ENCODE measurements around the gene PRDX1.
A peak's percentile ranks its signal among the peaks of the same experiment; 100 is the strongest.
"Not testable (repeated sequence)": the region's sequence is repeated elsewhere in the genome, so short reads cannot be mapped to it uniquely, and the experiment has no call there.

PRDX1 gene

DNA sequence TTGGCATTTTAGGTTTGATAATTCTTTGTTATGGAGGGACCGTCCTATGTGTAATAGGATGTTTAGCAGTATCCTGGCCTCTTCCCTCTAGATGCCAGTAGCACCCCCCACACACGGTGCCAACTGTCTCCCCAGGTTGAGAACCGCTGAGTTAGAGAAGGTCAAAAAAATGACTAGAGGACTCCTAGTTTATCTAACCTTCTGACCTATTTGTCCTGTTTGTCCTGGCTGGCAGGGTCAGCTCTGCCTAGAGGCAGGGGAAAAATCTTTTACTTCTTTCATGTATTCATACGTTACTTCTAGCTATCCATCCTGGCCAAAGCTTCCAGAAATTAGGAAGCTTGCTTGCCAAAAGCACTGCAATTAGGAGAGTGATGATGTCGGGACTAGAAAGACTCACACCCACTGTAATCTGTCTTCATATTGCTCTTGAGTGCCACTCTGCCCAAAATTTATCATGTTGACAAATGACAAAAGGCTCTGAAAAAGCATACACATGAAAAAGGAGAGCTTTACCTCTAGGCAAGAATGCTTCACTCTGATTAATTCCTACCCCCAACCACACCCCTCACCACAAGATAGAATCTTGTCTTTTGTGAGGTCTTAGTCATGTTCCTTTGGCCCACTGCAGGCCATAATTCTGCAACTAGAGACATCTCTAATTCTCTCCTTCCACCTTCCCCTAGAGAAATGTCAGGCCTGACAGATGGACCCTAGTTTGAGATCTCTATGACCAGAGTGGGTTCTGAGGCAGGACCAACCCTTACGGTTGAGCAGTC lies 14.5 kb upstream of the PRDX1 start:
- no peak for DNase-seq

DNA sequence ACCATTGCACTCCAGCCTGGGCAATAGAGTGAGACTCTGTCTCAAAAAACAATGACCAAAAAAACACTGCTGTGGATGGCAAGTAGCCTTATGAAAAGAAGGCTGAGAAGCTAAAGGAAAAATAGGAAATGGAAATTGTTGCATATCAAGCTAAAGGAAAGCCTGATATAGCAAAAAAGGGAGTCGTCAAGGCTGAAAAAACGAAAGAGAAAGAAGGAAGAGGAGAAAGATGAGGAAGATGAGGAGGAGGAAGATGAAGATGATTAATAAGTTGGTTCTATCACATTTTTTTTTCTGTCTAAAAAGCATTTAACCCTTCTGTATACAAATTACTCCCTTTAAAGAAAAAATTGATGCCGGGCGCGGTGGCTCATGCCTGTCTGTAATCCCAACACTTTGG lies 10.2 kb upstream of the PRDX1 start:
- no peak for DNase-seq

DNA sequence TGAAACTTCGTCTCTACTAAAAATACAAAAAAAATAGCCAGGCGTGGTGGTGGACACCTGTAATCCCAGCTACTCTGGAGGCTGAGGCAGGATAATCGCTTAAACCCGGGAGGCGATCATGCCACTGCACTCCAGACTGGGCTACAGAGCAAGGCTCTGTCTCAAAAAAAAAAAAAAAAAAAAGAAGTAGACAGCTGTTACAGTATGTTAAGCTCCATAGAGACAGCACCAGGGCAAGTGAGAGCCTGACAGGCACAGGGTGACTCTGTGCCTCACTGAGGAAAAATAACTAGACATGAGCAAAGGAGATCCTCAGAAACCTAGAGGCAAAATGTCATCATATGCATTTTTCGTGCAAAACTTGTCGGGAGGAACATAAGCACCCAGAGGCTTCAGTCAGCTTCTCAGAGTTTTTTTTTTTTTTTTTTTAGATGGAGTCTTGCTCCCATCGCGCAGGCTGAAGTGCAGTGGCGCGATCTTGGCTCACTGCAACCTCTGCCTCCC lies 9.0 kb upstream of the PRDX1 start:
- no peak for DNase-seq

DNA sequence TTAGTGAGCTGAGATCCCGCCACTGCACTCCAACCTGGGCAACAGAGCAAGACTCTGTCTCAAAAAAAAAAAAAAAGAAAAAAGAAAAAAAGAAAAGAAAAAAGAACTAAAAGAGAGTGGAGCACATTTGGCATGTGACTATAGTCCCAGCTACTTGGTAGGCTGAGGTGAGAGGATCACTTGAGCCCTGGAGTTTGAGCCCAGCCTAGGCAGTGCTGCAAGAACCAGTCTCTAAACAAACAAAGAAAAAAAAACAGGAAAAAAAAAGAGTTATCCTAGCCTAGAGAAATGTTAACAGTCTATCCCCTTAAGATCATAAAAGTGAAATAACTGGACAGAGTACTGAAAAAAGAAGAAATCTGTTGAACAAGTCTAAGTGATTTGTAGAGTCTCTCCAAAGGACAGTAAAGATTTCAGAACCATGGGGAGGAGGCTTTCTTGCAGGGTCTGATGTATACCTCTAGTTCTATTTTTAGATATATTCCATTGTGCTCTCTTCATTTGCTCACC lies 4.5 kb upstream of the PRDX1 start:
- DNase-seq: no peak

DNA sequence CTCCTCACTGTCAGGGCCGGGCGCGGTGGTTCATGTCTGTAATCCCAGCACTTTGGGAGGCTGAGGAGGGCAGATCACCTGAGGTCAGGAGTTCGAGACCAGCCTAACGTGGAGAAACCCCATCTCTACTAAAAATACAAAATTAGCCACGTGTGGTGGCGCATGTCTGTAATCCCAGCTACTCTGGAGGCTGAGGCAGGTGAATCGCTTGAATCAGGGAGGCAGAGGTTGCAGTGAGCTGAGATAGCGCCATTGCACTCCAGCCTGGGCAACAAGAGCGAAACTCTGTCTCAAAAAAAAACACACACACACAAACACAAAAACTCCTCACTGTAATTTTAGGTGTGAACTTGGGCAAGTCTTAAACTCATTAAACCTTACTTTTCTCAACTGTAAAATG lies 2.3 kb upstream of the PRDX1 start:
- not testable (repeated sequence) for DNase-seq

DNA sequence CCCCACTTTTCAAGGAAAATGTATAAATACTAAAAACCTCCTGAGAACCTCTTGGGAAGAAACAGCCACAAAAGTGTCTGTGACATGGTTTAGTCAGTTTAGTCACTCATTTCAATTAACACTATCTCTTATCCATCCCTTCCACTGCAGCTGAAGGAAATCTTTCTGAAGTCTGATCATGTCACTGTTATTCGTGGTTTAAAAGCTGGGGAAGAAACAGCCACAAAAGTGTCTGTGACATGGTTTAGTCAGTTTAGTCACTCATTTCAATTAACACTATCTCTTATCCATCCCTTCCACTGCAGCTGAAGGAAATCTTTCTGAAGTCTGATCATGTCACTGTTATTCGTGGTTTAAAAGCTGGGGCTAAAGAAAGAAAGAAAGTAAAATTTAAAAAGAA lies 1.8 kb upstream of the PRDX1 start:
- not testable (repeated sequence) for DNase-seq

DNA sequence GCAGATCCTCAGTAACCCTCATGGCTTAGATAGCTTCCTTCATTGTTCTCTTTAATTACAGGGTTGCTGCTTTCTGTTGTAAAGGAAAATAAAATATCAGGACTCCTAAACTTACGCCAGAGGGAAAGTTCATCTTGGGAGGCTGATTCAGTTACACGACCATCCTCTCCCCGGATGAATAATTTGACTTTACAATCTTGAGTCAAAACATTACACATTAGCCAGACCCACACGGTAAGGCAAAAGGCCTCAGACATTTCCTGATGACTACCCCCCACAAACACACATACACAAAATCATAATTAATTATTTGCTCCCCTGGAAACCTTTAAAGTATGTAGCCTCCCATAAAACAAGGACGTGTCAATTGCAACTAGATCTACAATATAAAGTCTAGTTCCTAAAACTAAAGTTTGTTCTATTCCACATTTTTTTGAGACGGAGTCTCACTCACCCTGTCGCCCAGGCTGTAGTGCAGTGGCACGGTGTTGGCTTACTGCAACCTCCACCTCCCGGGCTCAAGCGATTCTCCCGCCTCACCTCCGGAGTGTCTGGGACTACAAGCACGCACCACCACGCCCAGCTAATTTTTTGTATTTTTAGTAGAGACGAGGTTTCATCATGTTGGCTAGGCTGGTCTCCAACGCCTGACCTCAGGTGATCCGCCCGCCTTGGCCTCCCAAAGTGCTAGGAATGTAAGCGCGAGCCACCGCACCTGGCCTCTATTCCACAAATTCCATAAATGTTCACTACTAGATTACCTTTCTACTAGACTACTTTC lies 830 bp upstream of the PRDX1 start:
- peak in 1 of 2 experiments; percentile 53 for DNase-seq

DNA sequence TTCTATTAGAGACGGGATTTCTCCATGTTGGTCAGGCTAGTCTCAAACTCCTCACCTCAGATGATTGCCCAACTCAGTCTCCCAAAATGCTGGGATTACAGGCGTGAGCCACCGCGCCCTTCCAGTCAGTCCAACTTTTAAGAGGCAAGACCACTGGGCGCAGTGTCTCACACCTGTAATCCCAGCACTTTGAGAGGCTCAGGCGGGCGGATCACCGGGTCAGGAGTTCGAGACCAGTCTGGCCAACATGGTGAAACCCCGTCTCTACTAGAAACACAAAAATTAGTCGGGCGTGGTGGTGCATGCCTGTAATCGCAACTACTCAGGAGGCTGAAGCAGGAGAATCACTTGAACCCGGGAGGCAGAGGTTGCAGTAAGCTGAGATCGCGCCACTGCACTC lies 1.9 kb downstream of the PRDX1 start:
- not testable (repeated sequence) for DNase-seq

DNA sequence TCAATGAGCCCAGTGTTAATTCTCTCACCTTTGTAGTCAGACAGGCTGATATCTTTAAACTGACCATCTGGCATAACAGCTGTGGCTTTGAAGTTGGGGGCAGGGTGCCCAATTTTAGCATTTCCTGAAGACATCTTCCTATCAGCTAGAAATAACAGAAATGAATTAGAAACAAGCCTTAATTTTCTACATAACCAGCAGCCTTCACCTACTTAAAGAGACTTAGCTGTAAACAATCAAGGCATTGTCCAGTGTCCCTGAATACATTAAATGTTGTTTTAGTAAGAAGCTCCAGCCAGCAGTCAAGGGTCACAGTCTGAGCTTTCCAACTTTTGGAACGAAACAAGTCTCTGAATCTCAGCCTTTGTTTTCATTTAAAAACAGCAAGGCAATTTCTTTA lies 2.8 kb downstream of the PRDX1 start:
- DNase-seq: no peak

DNA sequence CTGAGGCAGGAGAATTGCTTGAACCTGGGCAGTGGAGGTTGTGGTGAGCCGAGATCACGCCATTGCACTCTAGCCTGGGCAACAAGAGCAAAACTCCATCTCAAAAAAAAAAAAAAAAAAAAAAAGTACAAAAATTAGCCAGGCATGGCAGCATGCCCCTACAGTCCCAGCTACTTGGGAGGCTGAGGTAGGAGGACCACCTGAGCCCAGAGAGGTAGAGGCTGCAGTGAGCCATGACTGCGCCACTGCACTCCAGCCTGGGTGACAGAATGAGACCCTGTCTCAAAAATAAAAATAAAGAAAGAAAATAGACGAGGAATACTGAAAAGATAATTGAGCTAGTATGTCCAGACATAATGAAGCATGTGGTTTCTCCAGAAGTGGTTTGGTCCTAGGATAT lies 3.3 kb downstream of the PRDX1 start:
- DNase-seq: not testable (repeated sequence)

DNA sequence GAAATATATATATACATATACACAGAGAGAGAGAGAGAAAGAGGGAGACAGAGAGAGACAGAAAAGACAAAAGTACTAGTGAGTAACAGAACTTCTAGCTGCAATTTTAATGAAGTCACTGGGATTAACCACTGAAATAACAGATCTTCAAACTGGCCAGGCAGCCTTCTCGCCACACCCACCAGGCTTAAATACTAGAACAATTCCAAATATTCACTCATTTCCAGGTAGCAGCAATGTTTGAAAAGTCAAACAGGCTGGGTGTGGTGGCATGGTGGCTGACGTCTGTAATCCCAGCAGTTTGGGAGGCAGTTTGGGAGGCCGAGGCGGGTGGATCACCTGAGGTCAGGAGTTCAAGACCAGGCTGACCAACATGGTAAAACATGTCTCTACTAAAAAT lies 5.2 kb downstream of the PRDX1 start:
- DNase-seq: no peak

DNA sequence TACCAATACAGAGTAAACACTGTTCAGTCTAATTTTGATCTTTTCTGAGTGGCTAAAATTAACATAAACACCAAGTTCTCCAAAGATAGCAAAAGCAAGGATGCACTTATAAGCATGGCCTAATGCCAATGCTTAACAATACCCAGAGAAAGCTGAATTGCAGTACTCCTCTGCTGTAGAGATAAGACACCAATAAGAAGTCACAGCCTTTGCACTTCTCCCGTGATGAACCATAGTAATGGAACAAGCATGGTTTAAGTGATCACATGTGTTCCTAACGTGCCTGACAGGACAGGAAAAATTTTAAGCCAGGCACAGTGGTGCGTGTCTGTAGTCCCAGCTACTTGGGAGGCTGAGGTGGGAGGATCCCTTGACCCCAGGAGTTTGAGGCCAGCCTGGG lies 5.6 kb downstream of the PRDX1 start:
- no peak for DNase-seq

DNA sequence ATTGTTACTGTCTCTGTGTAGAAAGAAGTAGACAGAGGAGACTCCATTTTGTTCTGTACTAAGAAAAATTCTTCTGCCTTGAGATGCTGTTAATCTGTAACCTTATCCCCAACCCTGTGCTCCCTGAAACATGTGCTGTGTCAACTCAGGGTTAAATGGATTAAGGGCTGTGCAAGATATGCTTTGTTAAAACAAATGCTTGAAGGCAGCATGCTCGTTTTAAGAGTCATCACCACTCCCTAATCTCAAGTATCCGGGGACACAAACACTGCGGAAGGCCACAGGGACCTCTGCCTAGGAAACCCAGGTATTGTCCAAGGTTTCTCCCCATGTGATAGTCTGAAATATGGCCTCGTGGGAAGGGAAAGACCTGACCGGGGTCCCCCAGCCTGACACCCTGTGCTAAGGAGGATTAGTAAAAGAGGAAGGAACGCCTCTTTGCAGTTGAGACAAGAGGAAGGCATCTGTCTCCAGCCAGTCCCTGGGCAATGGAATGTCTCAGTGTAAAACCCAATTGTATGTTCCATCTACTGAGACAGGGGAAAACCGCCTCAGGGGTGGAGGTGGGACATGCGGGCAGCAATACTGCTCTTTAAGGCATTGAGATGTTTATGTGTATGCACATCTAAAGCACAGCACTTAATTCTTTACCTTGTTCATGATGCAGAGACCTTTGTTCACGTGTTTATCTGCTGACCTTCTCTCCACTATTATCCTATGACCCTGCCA lies 8.0 kb downstream of the PRDX1 start:
- DNase-seq: not testable (repeated sequence)

DNA sequence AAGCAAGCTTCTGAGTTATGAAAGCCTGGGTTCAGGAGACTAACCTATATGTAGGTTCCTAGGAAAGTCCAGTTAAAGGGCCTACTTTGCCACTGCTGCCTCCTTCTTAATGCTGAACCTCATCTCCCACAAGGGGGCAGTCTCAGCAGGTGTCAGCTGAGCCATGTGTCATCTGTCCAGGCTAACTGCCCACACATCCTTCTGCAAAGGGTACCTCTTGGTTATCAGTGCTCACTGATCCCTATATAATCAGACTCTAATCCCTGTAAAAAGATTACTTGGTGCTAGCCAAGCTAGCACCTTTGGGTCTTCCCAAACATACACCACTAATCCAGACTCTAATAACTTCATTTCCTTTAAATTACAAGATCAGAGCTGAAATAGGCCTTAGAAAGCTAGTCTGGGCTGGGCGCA lies 9.0 kb downstream of the PRDX1 start:
- no peak for DNase-seq

DNA sequence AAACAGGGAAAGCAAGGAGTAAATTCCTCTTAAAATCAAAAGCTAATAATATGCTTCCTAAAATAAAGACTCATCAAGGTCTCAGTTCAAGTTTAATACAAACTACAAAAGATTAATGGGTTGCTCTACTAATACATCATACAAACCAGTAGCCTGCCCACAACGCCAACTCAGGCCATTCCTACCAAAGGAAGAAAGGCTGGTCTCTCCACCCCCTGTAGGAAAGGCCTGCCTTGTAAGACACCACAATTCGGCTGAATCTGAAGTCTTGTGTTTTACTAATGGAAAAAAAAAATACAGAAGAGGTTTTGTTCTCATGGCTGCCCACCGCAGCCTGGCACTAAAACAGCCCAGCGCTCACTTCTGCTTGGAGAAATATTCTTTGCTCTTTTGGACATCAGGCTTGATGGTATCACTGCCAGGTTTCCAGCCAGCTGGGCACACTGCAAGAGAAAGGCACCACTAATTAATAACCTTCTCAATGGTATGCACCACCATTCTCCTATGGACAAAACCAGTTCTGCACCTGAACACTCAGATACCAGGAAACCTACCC lies 10.6 kb downstream of the PRDX1 start:
- no peak for DNase-seq

DNA sequence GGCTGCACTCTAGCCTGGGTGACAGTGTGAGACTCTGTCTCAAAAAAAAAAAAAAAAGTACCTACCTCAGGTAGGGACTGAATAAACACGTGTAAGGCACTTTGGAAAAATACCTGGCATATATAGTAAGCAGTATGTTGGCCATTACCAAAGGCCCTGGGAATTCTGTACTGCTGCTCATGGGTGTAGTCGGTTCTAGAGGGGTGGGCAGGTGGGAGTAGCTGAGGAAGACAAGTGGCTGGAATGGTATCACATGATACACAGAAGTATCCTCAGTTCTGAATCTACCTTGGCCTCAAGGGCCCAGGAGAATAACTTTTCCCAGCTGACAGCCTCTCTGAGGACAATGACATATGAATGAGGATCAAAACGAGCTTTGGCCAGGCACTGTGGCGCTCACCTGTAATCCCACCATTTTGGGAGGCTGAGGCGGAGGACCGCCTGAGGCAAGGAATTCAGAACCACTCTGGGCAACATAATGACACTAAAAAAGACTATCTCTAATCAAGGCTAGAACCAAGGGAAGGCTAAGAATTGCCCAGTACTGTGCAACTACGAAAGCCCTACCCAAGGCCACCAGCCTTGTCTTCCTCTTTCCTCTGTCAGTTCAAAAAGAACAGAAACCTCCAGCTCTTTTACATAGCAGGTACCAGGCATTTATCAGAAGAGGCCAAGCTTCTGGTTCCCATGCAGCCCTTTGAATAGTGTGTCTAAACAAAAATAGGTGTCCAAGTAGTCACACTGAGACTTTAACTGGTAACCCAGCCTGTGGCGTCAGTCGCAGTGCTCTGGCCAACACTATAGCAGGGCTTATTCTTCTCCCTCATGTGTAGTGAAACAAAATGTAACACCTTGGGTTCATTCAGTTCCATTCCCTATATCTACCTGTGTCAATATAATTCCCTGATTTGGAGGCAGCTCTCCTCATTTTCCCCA lies 11.4 kb downstream of the PRDX1 start:
- no peak for DNase-seq

DNA sequence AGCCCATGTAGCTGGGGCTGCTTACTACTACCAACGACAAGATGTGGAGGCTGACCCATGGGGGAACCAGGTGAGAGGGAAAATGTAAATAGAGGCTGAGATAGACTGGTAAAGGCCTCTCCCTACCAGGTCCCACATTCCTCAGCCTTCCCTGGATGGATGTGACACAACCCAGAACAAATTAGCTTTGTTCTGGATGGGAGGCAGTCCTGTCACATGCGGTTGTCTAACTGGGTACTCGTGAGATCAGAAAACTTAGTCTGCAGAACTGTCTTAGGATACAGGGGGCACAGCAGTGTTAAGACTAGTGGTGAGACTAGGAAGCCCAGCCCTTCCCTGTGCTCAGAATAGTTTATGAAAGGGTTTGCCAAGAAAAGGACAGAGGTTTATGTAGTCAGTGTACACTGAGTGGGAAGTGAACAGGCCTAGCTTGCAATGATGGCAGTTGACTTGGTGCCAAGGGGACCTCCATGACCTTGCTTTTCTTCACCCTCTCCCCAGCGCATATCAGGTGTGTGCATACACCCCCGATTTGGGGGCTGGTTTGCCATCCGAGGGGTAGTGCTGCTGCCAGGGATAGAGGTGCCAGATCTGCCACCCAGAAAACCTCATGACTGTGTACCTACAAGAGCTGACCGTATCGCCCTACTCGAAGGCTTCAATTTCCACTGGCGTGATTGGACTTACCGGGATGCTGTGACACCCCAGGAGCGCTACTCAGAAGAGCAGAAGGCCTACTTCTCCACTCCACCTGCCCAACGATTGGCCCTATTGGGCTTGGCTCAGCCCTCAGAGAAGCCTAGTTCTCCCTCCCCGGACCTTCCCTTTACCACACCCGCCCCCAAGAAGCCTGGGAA lies 13.2 kb downstream of the PRDX1 start:
- no peak for DNase-seq

DNA sequence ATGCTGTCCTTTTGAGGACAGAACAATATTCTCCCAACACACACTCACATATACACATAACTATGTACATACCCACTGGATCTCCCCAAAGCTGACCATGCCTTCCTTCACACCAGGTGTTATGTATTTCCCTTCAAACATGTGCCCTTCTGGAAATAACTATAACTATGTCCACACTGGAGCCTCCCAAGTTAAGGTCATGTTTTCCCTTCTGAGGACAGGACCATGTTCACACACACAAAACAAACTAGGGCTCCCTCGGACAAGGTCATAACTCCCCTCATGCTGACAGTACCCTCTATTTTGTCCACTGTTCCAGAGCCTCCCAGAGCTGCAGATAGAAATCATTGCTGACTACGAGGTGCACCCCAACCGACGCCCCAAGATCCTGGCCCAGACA lies 13.8 kb downstream of the PRDX1 start:
- no peak for DNase-seq

DNA sequence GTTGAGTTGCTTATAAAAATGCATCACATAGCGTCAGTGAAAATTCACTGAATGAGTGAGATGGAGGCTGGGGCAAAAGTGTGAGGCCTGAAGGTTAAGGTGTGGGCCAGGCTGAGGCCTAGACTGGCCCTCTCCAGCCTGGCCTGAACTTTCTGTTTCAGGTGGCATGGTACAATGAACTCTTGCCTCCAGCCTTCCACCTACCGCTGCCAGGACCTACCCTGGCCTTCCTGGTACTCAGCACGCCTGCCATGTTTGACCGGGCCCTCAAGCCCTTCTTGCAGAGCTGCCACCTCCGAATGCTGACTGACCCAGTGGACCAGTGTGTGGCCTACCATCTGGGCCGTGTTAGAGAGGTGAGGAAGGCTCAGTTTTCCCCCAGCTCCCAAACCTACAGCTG lies 14.5 kb downstream of the PRDX1 start:
- DNase-seq: no peak

DNA sequence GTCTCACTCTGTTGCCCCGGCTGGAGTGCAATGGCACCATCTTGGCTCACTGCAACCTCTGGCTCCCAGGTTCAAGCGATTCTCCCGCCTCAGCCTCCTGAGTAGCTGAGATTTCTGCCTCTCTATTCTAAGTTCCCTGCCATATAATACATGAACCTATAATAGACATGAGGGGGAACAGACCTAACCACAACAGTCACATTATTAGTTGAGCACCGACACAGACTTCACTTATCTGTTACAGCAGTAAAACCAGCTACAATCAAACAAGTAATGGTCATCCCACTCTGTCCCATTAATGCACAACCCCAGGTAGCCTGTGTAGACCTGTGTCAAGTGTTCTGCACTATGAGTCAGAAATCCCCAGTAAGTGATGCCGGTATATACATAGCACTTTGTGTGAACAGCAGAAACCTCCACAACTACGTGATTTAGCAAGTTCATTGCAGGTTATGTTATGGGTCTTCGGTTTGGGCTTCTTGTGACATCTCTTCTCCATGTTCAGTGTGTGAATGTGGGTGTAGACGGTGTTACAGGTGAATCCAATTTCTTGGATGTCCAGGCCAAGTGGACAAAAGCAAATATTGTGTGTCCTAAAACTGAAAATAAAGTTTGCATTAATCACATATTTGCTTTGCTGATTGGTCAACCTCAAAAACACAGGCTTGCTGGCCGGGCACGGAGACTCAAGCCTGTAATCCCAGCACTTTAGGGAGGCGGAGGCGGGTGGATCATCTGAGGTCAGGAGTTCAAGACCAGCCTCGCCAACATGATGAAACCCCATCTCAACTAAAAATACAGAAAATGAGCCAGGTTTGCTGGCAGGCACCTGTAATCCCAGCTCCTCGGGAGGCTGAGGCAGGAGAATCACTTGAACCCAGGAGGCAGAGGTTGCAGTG lies 18.0 kb downstream of the PRDX1 start:
- DNase-seq: no peak

Measured in NCI-H187 (cell line).